Measurements from ENCODE around the gene SS18L1. TPM values are rescaled to one million over a fixed set of nuclear protein-coding genes. Genes with fewer than 3 reads are reported as not detected.

The SS18L1 gene
- total RNA-seq, 3 donors from 2014 or later (not counting 1 experiment from before 2014, with no cell fraction given): 19.1 to 26.0 (median 23.7) TPM

DNA sequence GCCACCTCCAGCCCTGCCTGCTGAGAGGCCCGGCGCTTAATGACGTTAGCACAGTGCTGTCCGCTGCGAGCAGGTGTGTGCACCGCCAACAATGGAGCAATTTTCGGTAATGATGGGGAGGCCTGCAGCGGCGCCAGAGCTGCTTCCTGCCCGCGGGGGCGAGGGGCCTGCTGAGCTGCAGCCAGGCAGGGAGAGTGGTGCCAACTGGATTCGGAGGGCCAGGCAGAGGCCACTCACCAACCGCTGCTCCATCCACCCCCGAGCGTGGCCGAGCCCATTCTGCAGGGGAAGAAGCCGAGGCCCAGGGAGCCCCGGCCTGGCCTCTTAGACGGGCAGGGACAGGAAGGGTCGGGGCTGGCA lies 66.9 kb downstream of the SS18L1 start:
- intact Hi-C loops (cut with micrococcal nuclease): no loop called here

DNA sequence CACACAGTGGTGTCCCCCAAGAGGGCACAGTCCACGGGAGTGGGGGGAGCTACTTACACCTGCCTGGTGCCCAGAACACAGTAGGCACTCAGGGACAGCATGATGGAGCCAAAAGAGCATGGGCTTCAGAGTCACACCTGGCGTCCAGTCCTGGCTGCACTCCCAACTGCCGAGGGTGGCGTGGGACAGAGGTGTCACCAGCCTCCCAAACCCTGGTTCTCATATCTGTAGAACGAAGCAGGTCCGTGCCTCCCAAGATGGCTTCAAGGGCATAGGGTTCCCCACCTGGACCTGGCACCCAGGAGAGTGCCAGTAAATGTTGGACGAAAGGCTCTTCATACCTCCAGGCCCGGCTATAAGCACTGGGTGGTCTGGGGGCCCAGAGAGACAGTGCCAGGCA lies 67.6 kb downstream of the SS18L1 start:
- 90% methylated on average over 8 of the region's 8 CpGs for WGBS (ENCODE audit: insufficient coverage)
- Histone ChIP-seq H3K4me1 (ENCODE audit: control insufficient read depth, insufficient read depth, low read length) (no peaks in the 10 kb centered on the region), H3K4me3 (ENCODE audit: low read length) (no peak overlapping the region), H3K27me3 (ENCODE audit: control insufficient read depth, insufficient read depth, low read length) (peaks cover 6% of the 10 kb centered on the region), H3K27ac (ENCODE audit: low read length) (no peak overlapping the region), H3K36me3 (ENCODE audit: control insufficient read depth, insufficient read depth, low read length) (no peaks in the 10 kb centered on the region), H3K9me3 (ENCODE audit: control insufficient read depth, insufficient read depth, low read length) (no peaks in the 10 kb centered on the region)
- DNase-seq: no peak
- TF ChIP-seq, protein P1, sequence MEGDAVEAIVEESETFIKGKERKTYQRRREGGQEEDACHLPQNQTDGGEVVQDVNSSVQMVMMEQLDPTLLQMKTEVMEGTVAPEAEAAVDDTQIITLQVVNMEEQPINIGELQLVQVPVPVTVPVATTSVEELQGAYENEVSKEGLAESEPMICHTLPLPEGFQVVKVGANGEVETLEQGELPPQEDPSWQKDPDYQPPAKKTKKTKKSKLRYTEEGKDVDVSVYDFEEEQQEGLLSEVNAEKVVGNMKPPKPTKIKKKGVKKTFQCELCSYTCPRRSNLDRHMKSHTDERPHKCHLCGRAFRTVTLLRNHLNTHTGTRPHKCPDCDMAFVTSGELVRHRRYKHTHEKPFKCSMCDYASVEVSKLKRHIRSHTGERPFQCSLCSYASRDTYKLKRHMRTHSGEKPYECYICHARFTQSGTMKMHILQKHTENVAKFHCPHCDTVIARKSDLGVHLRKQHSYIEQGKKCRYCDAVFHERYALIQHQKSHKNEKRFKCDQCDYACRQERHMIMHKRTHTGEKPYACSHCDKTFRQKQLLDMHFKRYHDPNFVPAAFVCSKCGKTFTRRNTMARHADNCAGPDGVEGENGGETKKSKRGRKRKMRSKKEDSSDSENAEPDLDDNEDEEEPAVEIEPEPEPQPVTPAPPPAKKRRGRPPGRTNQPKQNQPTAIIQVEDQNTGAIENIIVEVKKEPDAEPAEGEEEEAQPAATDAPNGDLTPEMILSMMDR (IDR thresholded peaks at IDR 0.05): no peak
- Mint-ChIP-seq H3K36me3 (no peaks in the 10 kb centered on the region), H3K27ac (no peak overlapping the region), H3K4me1 (no peaks in the 10 kb centered on the region), H3K9me3 (no peaks in the 10 kb centered on the region), H3K4me3 (no peak overlapping the region), H3K27me3 (ENCODE audit: low read depth in 2 of 2) (peaks cover 0 to 6% of the 10 kb centered on the region in 2 donors)
- ATAC-seq: no peak
- intact Hi-C loops (cut with micrococcal nuclease): no loop called here

More for the DNA sequence above, 66.9 kb downstream of the SS18L1 start:
- H3K36me3 Mint-ChIP-seq: no peaks in the 10 kb centered on the region
- no peak overlapping the region for H3K27ac Mint-ChIP-seq
- H3K36me3 ChIP-seq (ENCODE audit: control insufficient read depth, insufficient read depth, low read length): no peaks in the 10 kb centered on the region
- H3K27ac ChIP-seq (ENCODE audit: low read length): no peak overlapping the region
- WGBS (ENCODE audit: insufficient coverage): 72% methylated on average over 21 of the region's 21 CpGs
- H3K27me3 Mint-ChIP-seq (ENCODE audit: low read depth in 2 of 2): peaks cover 0 to 6% of the 10 kb centered on the region in 2 donors
- H3K9me3 Mint-ChIP-seq: no peaks in the 10 kb centered on the region
- H3K4me3 ChIP-seq (ENCODE audit: low read length): no peak overlapping the region
- no peaks in the 10 kb centered on the region for H3K4me1 Mint-ChIP-seq
- DNase-seq: no peak
- no peak for ATAC-seq
- H3K4me1 ChIP-seq (ENCODE audit: control insufficient read depth, insufficient read depth, low read length): no peaks in the 10 kb centered on the region
- H3K9me3 ChIP-seq (ENCODE audit: control insufficient read depth, insufficient read depth, low read length): no peaks in the 10 kb centered on the region
- no peak overlapping the region for H3K4me3 Mint-ChIP-seq
- TF ChIP-seq, protein P1 (IDR thresholded peaks at IDR 0.05): no peak
- peaks cover 6% of the 10 kb centered on the region for H3K27me3 ChIP-seq (ENCODE audit: control insufficient read depth, insufficient read depth, low read length)

DNA sequence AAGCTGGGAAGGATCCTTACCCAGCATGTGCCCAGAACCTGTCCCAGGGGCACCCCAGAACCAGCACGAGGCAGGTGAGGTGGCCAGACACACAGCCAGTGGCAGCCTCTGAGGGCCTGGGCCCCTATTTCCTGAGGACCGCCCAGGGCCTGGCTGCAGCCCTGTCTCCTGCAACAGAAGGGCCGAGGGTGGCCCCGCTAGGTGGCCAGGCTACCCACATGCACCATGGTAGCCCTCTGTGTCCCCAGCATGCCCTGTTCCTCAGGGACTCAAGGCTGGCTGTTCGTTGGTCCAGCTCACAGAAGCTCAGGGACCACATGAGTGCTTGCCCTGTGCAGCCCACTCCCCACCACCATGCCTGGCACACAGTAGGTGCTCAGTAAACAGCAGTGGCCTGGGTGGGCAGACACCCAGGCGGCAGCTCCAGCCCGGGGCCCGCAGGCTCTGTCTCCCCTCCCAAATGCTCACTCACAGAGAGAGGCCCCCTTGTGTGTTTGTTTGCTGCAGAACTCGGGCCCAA lies 68.3 kb downstream of the SS18L1 start:
- WGBS (ENCODE audit: insufficient coverage): 76% methylated on average over 9 of the region's 9 CpGs
- ATAC-seq (no peak), DNase-seq (no peak)
- Mint-ChIP-seq H3K27ac (no peak overlapping the region), H3K36me3 (no peaks in the 10 kb centered on the region), H3K27me3 (ENCODE audit: low read depth in 2 of 2) (peaks cover 0 to 6% of the 10 kb centered on the region in 2 donors), H3K9me3 (no peaks in the 10 kb centered on the region), H3K4me1 (no peaks in the 10 kb centered on the region), H3K4me3 (no peak overlapping the region)
- Histone ChIP-seq H3K4me1 (ENCODE audit: control insufficient read depth, insufficient read depth, low read length) (no peaks in the 10 kb centered on the region), H3K36me3 (ENCODE audit: control insufficient read depth, insufficient read depth, low read length) (no peaks in the 10 kb centered on the region), H3K27me3 (ENCODE audit: control insufficient read depth, insufficient read depth, low read length) (peaks cover 6% of the 10 kb centered on the region), H3K27ac (ENCODE audit: low read length) (no peak overlapping the region), H3K9me3 (ENCODE audit: control insufficient read depth, insufficient read depth, low read length) (no peaks in the 10 kb centered on the region), H3K4me3 (ENCODE audit: low read length) (no peak overlapping the region)
- TF ChIP-seq, protein P1 (IDR thresholded peaks at IDR 0.05): no peak
- intact Hi-C loops (cut with micrococcal nuclease): no loop called here

DNA sequence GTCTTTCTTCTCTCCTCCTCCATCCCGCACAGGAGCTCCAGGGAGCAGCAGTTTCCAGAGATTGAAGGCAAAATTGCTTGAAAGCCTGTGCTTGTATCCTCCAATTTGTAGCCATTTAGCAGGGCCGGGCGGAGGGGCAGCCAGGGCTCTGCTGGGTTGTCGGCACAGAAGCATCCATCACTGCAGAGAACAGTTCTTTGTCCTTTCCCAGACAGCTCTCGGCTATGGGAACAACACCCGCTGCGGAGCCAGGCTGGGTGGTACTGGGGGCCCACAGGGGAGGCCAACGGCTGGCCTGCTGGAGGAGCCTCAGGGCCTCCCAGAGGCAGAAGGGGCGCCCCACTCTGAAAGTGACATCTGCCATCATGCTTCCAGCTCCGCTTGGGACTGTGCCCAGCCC lies 68.7 kb downstream of the SS18L1 start:
- 52% methylated on average over 10 of the region's 10 CpGs for WGBS (ENCODE audit: insufficient coverage)
- peaks cover 6% of the 10 kb centered on the region for H3K27me3 ChIP-seq (ENCODE audit: control insufficient read depth, insufficient read depth, low read length)

More for the DNA sequence above, 68.7 kb downstream of the SS18L1 start:
- TF ChIP-seq, protein P1 (IDR thresholded peaks at IDR 0.05): no peak
- no peaks in the 10 kb centered on the region for H3K36me3 Mint-ChIP-seq
- Histone ChIP-seq H3K4me3 (ENCODE audit: low read length) (no peak overlapping the region), H3K27ac (ENCODE audit: low read length) (no peak overlapping the region), H3K9me3 (ENCODE audit: control insufficient read depth, insufficient read depth, low read length) (no peaks in the 10 kb centered on the region), H3K36me3 (ENCODE audit: control insufficient read depth, insufficient read depth, low read length) (no peaks in the 10 kb centered on the region), H3K4me1 (ENCODE audit: control insufficient read depth, insufficient read depth, low read length) (no peaks in the 10 kb centered on the region)
- no peaks in the 10 kb centered on the region for H3K4me1 Mint-ChIP-seq
- ATAC-seq (no peak), DNase-seq (no peak)
- no peaks in the 10 kb centered on the region for H3K9me3 Mint-ChIP-seq
- H3K4me3 Mint-ChIP-seq: no peak overlapping the region
- H3K27me3 Mint-ChIP-seq (ENCODE audit: low read depth in 2 of 2): peaks cover 0 to 6% of the 10 kb centered on the region in 2 donors
- H3K27ac Mint-ChIP-seq: no peak overlapping the region
- intact Hi-C loops (cut with micrococcal nuclease): no loop called here

All from natural killer cell (primary cell).